WERI-Rb-1 (cell line): ENCODE data around the gene MEIKIN.

ENCODE experiments used
- DNase-seq: peaks from one replicate; pipeline ENCODE4 v3.0.0-alpha.2; 2020
- H3K27ac ChIP-seq: fragments of 250-450 bp; sonication (Bioruptor Pico); 2 replicates; pipeline ENCODE4 v1.5.1; 2020; ENCODE audit warnings: mild to moderate bottlenecking, moderate library complexity
- H3K27me3 ChIP-seq: fragments of 250-450 bp; sonication (Bioruptor Pico); 2 replicates; pipeline ENCODE4 v1.5.1; 2021; ENCODE audit warnings: mild to moderate bottlenecking, low read depth, moderate library complexity; ENCODE audit not compliant: insufficient read depth, severe bottlenecking
- H3K36me3 ChIP-seq: fragments of 250-450 bp; sonication (Bioruptor Pico); 2 replicates; pipeline ENCODE4 v1.5.1; 2020; ENCODE audit warnings: mild to moderate bottlenecking, moderate library complexity
- H3K4me3 ChIP-seq: 2 replicates; pipeline ENCODE4 v1.5.1; 2011; ENCODE audit warnings: low read depth, mild to moderate bottlenecking, control low read depth, low read length
- H3K9me3 ChIP-seq: fragments of 250-450 bp; sonication (Bioruptor Pico); 2 replicates; pipeline ENCODE4 v1.5.1; 2021; ENCODE audit warnings: mild to moderate bottlenecking, moderate library complexity; ENCODE audit not compliant: severe bottlenecking
- TF ChIP-seq, protein P1 (sequence below): IDR thresholded peaks from 2 replicates; pipeline ENCODE4 v1.5.1; 2011; ENCODE audit warnings: low read depth, mild to moderate bottlenecking, control low read depth, inconsistent platforms, low read length

MEIKIN gene, protein sequence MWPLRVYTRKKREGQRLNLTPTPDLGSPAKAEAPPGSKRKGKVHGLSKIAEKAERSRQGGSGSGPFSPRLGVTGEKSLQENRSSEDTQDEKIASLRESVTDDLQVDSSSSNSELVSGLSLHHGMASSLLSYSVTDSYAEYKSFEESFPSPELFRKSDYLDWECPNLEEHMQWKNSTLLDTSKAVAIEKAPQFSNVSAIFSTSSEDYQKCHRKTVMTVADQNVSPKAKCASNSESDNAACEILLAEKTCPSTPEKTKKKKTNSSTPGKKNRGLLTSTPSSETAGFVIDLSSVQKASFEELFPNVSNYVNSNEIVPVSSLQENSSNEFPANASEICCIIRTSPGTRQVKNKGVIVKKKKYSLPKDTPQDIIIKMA

DNA sequence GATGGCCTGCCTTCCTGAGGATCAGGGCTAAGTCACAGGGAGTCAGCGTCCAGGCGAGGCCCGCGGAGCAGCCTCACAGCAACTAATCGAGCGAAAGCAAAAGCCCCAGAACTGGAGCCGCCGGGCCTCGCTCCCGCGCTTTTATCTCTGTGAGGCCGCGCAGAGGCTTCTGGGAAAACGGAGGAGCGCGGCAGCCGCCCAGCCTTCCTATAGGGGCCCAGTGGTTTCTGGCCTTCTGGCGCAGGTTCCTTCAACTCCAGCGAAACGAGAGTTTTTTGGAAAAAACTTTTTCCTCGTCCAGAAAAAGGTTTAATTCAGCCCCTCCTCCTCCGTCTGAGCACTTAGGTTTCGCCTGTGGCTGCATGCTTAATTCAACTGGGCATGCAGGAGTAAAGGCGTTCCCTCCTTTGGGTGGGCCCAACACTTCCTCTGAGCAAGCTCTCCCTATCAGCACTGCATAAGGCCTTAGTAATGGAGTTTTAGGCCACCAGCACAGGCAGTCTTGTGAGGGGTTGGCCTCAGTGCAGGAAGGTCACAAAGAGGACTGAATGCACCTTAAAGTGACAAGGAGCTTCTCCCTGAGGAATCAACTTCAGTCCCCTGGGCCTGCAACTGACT, at the start of gene MEIKIN:
MEIKIN (minus strand) TSS at position 113 of the 618 bp plus-strand sequence. CDS start 158 bp downstream, outside the sequence.
- no peak within 1 kb of the TSS for H3K4me3 ChIP-seq
- TF ChIP-seq, protein P1, sequence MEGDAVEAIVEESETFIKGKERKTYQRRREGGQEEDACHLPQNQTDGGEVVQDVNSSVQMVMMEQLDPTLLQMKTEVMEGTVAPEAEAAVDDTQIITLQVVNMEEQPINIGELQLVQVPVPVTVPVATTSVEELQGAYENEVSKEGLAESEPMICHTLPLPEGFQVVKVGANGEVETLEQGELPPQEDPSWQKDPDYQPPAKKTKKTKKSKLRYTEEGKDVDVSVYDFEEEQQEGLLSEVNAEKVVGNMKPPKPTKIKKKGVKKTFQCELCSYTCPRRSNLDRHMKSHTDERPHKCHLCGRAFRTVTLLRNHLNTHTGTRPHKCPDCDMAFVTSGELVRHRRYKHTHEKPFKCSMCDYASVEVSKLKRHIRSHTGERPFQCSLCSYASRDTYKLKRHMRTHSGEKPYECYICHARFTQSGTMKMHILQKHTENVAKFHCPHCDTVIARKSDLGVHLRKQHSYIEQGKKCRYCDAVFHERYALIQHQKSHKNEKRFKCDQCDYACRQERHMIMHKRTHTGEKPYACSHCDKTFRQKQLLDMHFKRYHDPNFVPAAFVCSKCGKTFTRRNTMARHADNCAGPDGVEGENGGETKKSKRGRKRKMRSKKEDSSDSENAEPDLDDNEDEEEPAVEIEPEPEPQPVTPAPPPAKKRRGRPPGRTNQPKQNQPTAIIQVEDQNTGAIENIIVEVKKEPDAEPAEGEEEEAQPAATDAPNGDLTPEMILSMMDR, result no peak
- H3K27me3 ChIP-seq, result no peaks in the 10 kb centered on the region
- no peaks in the 10 kb centered on the region for H3K9me3 ChIP-seq
- no peak for DNase-seq
- no peaks in the 10 kb centered on the region for H3K36me3 ChIP-seq
- H3K27ac ChIP-seq, result no peak within 1 kb of the TSS

DNA sequence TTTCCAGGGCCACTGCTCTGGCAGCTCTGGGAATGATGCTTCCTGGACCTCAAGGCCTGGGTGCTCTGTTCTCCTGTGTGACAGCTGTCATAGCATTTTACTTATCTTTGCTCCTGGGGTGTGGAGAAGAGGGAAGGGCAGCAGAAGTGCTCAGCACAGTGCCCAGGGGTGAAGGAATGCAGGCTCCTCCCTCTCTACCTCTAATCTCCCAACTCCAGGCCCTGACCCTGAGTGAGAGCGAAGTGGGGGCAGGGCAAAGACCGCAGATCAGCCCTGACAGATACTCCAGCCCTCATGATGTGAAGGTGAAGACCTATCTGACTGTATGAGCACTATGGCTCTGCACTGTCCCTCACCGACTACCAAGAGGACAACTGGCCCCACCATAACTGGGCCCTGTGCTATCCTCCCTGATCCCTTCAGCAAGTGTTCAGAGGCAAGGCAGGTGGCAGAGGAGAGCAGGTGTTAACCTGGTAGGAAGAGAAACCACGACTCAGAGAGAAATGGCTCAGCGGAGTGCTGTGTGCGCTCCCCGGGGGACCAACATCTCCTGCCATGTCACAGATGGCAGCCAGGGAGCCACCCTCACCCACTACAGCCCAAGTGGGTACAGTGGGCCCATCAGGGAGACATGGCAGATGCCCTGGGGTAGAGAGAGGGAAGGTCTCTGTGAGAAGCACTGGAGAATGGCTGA, 49.2 kb upstream of the MEIKIN start:
- TF ChIP-seq, protein P1, result no peak
- DNase-seq, result no peak
- no peak overlapping the region for H3K27ac ChIP-seq
- no peaks in the 10 kb centered on the region for H3K9me3 ChIP-seq
- no peaks in the 10 kb centered on the region for H3K27me3 ChIP-seq
- no peak overlapping the region for H3K4me3 ChIP-seq
- H3K36me3 ChIP-seq, result peaks cover 13% of the 10 kb centered on the region

DNA sequence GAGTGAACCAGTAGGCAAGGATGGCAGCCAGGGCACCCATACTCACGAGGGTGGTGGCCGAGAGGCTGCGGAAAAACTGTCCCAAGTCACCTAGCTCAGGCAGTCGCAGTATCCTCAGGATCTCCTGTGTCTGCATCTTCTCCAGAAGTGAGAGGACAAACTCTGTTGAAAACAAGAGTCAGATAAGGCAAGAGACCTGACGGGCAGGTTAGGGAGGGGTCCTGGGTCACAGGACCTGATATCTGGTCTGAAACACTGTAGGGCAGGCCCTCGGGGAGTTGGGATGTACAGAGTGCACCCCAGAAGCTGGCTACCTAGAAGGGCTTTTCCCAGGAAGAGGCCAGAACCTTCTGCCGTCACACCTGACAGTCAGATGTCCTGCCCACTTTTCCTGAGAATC, 48.6 kb upstream of the MEIKIN start:
- TF ChIP-seq, protein P1, result no peak
- Histone ChIP-seq H3K36me3 (peaks cover 13% of the 10 kb centered on the region), H3K27ac (no peak overlapping the region)

DNA sequence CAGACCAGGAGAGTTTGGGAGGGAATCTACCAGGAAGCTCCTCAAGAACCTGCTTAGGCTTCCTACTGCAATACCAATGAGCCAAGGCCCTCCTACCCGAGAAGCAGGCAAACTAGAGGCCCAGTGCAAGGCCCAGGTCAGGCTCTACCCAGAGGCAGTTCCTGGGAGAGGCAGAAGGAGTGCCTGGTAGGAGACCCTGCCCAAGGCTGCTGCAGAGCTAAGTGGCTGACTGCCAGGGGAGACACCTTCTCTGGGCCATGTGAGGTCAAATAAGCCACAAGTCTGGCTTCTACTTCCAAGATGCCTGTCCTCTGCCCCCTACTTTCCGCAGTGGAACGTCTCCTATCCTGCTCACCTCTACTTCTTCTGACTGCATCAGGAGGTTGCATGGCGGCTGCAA, 48.2 kb upstream of the MEIKIN start:
- no peak overlapping the region for H3K27ac ChIP-seq
- no peak for DNase-seq
- H3K4me3 ChIP-seq, result no peak overlapping the region
- H3K36me3 ChIP-seq, result peaks cover 13% of the 10 kb centered on the region
- H3K27me3 ChIP-seq, result no peaks in the 10 kb centered on the region
- TF ChIP-seq, protein P1, result no peak
- no peaks in the 10 kb centered on the region for H3K9me3 ChIP-seq

More for the DNA sequence above, 48.6 kb upstream of the MEIKIN start:
- Histone ChIP-seq H3K9me3 (no peaks in the 10 kb centered on the region), H3K4me3 (no peak overlapping the region), H3K27me3 (no peaks in the 10 kb centered on the region)
- DNase-seq, result no peak

DNA sequence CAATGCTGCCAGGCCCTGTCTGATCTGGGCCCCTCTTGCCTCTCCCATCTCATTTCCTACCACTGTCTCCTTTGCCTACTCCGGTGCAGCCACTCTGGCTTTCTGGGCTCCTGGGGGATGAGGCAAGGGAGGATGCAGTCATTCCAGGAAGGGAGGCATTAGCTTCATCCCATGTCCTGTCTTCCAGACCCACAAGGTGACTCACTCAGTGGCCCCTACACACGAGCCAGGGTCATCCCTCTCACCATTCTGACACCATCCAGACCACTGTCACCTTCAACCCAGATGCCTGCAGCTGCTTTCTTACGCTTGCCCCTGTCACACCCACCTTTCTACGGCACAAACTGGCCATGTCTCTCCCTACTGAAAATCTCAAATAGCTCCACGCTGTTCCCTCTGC, 46.9 kb upstream of the MEIKIN start:
- Histone ChIP-seq H3K27ac (no peak overlapping the region), H3K4me3 (no peak overlapping the region), H3K36me3 (peaks cover 17% of the 10 kb centered on the region), H3K9me3 (no peaks in the 10 kb centered on the region), H3K27me3 (no peaks in the 10 kb centered on the region)
- DNase-seq, result no peak
- TF ChIP-seq, protein P1, result no peak
